OCI-LY7 (cell line): ENCODE results near the gene CFAP97D2.
"Not testable (repeated sequence)": the region's sequence is repeated elsewhere in the genome, so short reads cannot be mapped to it uniquely, and the experiment has no call there.

ENCODE experiments used
- EZH2phosphoT487 ChIP-seq: fragments of 200-600 bp; sonication (generic); IDR thresholded peaks from 2 replicates; pipeline ENCODE4 v1.6.1; 2018; ENCODE audit warnings: low read depth, borderline replicate concordance, mild to moderate bottlenecking, mixed run types, antibody characterized with exemption, low read length, moderate library complexity, mixed read lengths
- TF ChIP-seq, protein P1 (sequence below): fragments of 200-600 bp; sonication (generic); conservative IDR thresholded peaks from 2 replicates; pipeline ENCODE4 v1.5.1; 2014; ENCODE audit warnings: mild to moderate bottlenecking, antibody characterized with exemption, low read length, moderate library complexity, mixed read lengths

DNA sequence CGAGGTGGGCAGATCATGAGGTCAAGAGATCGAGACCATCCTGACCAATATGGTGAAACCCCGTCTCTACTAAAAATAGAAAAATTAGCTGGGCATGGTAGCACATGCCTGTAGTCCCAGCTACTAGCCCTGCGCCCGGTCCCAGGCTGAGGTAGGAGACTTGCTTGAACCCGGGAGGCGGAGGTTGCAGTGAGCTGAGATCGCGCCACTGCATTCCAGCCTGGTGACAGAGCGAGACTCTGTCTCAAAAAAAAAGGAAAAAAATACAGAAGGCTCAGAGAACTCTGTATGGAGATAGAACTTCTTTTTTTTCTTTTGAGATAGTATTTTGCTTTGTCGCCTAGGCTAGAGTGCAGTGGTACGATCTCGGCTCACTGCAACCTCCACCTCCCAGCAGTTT lies 85.3 kb downstream of the CFAP97D2 start:
- TF ChIP-seq, protein P1, sequence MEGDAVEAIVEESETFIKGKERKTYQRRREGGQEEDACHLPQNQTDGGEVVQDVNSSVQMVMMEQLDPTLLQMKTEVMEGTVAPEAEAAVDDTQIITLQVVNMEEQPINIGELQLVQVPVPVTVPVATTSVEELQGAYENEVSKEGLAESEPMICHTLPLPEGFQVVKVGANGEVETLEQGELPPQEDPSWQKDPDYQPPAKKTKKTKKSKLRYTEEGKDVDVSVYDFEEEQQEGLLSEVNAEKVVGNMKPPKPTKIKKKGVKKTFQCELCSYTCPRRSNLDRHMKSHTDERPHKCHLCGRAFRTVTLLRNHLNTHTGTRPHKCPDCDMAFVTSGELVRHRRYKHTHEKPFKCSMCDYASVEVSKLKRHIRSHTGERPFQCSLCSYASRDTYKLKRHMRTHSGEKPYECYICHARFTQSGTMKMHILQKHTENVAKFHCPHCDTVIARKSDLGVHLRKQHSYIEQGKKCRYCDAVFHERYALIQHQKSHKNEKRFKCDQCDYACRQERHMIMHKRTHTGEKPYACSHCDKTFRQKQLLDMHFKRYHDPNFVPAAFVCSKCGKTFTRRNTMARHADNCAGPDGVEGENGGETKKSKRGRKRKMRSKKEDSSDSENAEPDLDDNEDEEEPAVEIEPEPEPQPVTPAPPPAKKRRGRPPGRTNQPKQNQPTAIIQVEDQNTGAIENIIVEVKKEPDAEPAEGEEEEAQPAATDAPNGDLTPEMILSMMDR, result not testable (repeated sequence)
- TF ChIP-seq EZH2phosphoT487, result not testable (repeated sequence)
